ENCODE measurements around the gene GMNC.

The GMNC gene

GRCh38 chr3:190848870-190849269 lies 13.6 kb downstream of the GMNC start:
- Histone ChIP-seq H3K4me1 (ENCODE audit: insufficient read depth, low read length, severe bottlenecking) (no peaks in the 10 kb centered on the region), H2AFZ (ENCODE audit: low read length) (no peak overlapping the region), H3K79me2 (ENCODE audit: insufficient read depth, low read length) (no peaks in the 10 kb centered on the region), H3K9ac (ENCODE audit: low read length) (no peak overlapping the region), H3K9me3 (ENCODE audit: low read length) (no peaks in the 10 kb centered on the region), H3K4me3 (ENCODE audit: low read depth, low read length, poor library complexity, severe bottlenecking) (no peak overlapping the region), H4K20me1 (ENCODE audit: insufficient read depth, low read length) (no peaks in the 10 kb centered on the region), H3K27me3 (ENCODE audit: insufficient read depth, low read length) (no peaks in the 10 kb centered on the region), H3K4me2 (ENCODE audit: low read length) (no peak overlapping the region), H3F3A (ENCODE audit: insufficient read depth, low read length) (no peaks in the 10 kb centered on the region), H3K27ac (ENCODE audit: low read depth, low read length, poor library complexity, severe bottlenecking) (no peak overlapping the region), H3K36me3 (ENCODE audit: insufficient read depth, low read length) (no peaks in the 10 kb centered on the region), H3K9me2 (ENCODE audit: low read depth, low read length) (no peaks in the 10 kb centered on the region)
- TF ChIP-seq EZH2 (IDR thresholded peaks at IDR 0.05; ENCODE audit: borderline replicate concordance, low read length) (no peak), CTCF (IDR thresholded peaks at IDR 0.05; ENCODE audit: low read length) (no peak)

GRCh38 chr3:190847436-190847835 lies 15.1 kb downstream of the GMNC start:
- H3K27me3 ChIP-seq (ENCODE audit: insufficient read depth, low read length): no peaks in the 10 kb centered on the region
- H3F3A ChIP-seq (ENCODE audit: insufficient read depth, low read length): no peaks in the 10 kb centered on the region
- no peak overlapping the region for H3K4me3 ChIP-seq (ENCODE audit: low read depth, low read length, poor library complexity, severe bottlenecking)
- no peak overlapping the region for H3K9ac ChIP-seq (ENCODE audit: low read length)
- no peaks in the 10 kb centered on the region for H3K9me2 ChIP-seq (ENCODE audit: low read depth, low read length)
- H3K9me3 ChIP-seq (ENCODE audit: low read length): no peaks in the 10 kb centered on the region
- no peaks in the 10 kb centered on the region for H3K4me1 ChIP-seq (ENCODE audit: insufficient read depth, low read length, severe bottlenecking)
- H3K36me3 ChIP-seq (ENCODE audit: insufficient read depth, low read length): no peaks in the 10 kb centered on the region
- H4K20me1 ChIP-seq (ENCODE audit: insufficient read depth, low read length): no peaks in the 10 kb centered on the region
- no peak overlapping the region for H3K27ac ChIP-seq (ENCODE audit: low read depth, low read length, poor library complexity, severe bottlenecking)
- no peak overlapping the region for H2AFZ ChIP-seq (ENCODE audit: low read length)
- no peak overlapping the region for H3K4me2 ChIP-seq (ENCODE audit: low read length)
- TF ChIP-seq EZH2 (IDR thresholded peaks at IDR 0.05; ENCODE audit: borderline replicate concordance, low read length): no peak
- no peak for TF ChIP-seq CTCF (IDR thresholded peaks at IDR 0.05; ENCODE audit: low read length)
- no peaks in the 10 kb centered on the region for H3K79me2 ChIP-seq (ENCODE audit: insufficient read depth, low read length)

GRCh38 chr3:190840146-190840545 lies 22.3 kb downstream of the GMNC start:
- Histone ChIP-seq H3K4me3 (ENCODE audit: low read depth, low read length, poor library complexity, severe bottlenecking) (no peak overlapping the region), H3K36me3 (ENCODE audit: insufficient read depth, low read length) (no peaks in the 10 kb centered on the region)
- no peak for TF ChIP-seq CTCF (IDR thresholded peaks at IDR 0.05; ENCODE audit: low read length)
- no peak for TF ChIP-seq EZH2 (IDR thresholded peaks at IDR 0.05; ENCODE audit: borderline replicate concordance, low read length)

More at GRCh38 chr3:190840146-190840545, 22.3 kb downstream of the GMNC start:
- no peaks in the 10 kb centered on the region for H3K27me3 ChIP-seq (ENCODE audit: insufficient read depth, low read length)
- H3K79me2 ChIP-seq (ENCODE audit: insufficient read depth, low read length): no peaks in the 10 kb centered on the region
- no peak overlapping the region for H2AFZ ChIP-seq (ENCODE audit: low read length)
- no peak overlapping the region for H3K4me2 ChIP-seq (ENCODE audit: low read length)
- no peak overlapping the region for H3K27ac ChIP-seq (ENCODE audit: low read depth, low read length, poor library complexity, severe bottlenecking)
- no peaks in the 10 kb centered on the region for H3K4me1 ChIP-seq (ENCODE audit: insufficient read depth, low read length, severe bottlenecking)
- no peaks in the 10 kb centered on the region for H3F3A ChIP-seq (ENCODE audit: insufficient read depth, low read length)
- H3K9me3 ChIP-seq (ENCODE audit: low read length): no peaks in the 10 kb centered on the region
- no peaks in the 10 kb centered on the region for H3K9me2 ChIP-seq (ENCODE audit: low read depth, low read length)
- no peak overlapping the region for H3K9ac ChIP-seq (ENCODE audit: low read length)
- no peaks in the 10 kb centered on the region for H4K20me1 ChIP-seq (ENCODE audit: insufficient read depth, low read length)

Measured in OCI-LY1 (cell line).